Natural killer cell treated with Interleukin-12 subunit alpha and Interleukin-12 subunit beta and Interleukin-15 and Interleukin-18, amount 100 ng/mL, for 72 hours (primary cell): ENCODE results near the gene SPSB3. TPM values are rescaled to one million over a fixed set of nuclear protein-coding genes. Genes with fewer than 3 reads are reported as not detected.
A peak's percentile ranks its signal among the peaks of the same experiment; 100 is the strongest.

Experiments
- ATAC-seq, 2 donors: fragments of 150-1000 bp; cut with Tn5 transposase in 1 of 2; sonication (Bioruptor Pico), chemical (Tn5 transposase) in 1 of 2; 2 replicates each; pipeline ENCODE4 v1.10.0; 2021
- DNase-seq: peaks from one replicate; pipeline ENCODE4 v3.0.0; 2022; ENCODE audit warnings: low spot score
- H3K27ac Mint-ChIP-seq, 2 donors: 1 replicate in 1 of 2; 2 replicates in 1 of 2; pipeline ENCODE4 v1.8.0; 2022; ENCODE audit warnings: mixed read lengths in 2 of 2, mild to moderate bottlenecking in 1 of 2, moderate library complexity in 1 of 2
- H3K27me3 Mint-ChIP-seq, 2 donors: 1 replicate in 1 of 2; 2 replicates in 1 of 2; pipeline ENCODE4 v1.8.0; 2022; ENCODE audit warnings: mixed read lengths in 2 of 2
- H3K36me3 Mint-ChIP-seq: one replicate; pipeline ENCODE4 v1.8.0; 2022; ENCODE audit warnings: mixed read lengths
- H3K4me1 Mint-ChIP-seq, 2 donors: 1 replicate in 1 of 2; 2 replicates in 1 of 2; pipeline ENCODE4 v1.8.0; 2022; ENCODE audit warnings: low read depth in 2 of 2, mixed read lengths in 2 of 2, mild to moderate bottlenecking in 1 of 2
- H3K4me3 Mint-ChIP-seq: one replicate; pipeline ENCODE4 v1.8.0; 2022; ENCODE audit warnings: mixed read lengths
- H3K9me3 Mint-ChIP-seq: 2 replicates; pipeline ENCODE4 v1.8.0; 2022; ENCODE audit warnings: mixed read lengths
- total RNA-seq, 2 donors: library from RNA; stranded (reverse); gene quantifications; one replicate each; pipeline ENCODE4 v1.2.3, GENCODE V29; 2022

SPSB3 gene
- total RNA-seq, 2 donors from 2014 or later: 26.9 to 30.1 TPM

GRCh38 chr16:1762879-1763520 is 19.4 kb downstream of the SPSB3 start:
- no peak overlapping the region for H3K4me3 Mint-ChIP-seq

GRCh38 chr16:1762196-1762878 is 20.0 kb downstream of the SPSB3 start:
- H3K27ac Mint-ChIP-seq: no peak overlapping the region
- no peaks in the 10 kb centered on the region for H3K9me3 Mint-ChIP-seq
- no peak for ATAC-seq
- H3K4me1 Mint-ChIP-seq: peaks cover 0 to 8% of the 10 kb centered on the region in 2 donors
- no peak overlapping the region for H3K4me3 Mint-ChIP-seq
- no peaks in the 10 kb centered on the region for H3K36me3 Mint-ChIP-seq
- H3K27me3 Mint-ChIP-seq: no peaks in the 10 kb centered on the region
- no peak for DNase-seq

More at GRCh38 chr16:1762879-1763520, 19.4 kb downstream of the SPSB3 start:
- no peak for ATAC-seq
- Mint-ChIP-seq H3K27ac (no peak overlapping the region), H3K4me1 (peaks cover 0 to 5% of the 10 kb centered on the region in 2 donors), H3K9me3 (no peaks in the 10 kb centered on the region), H3K27me3 (no peaks in the 10 kb centered on the region), H3K36me3 (no peaks in the 10 kb centered on the region)
- no peak for DNase-seq

GRCh38 chr16:1761751-1762150 is 20.6 kb downstream of the SPSB3 start:
- DNase-seq (no peak), ATAC-seq (no peak)
- Mint-ChIP-seq H3K9me3 (no peaks in the 10 kb centered on the region), H3K36me3 (no peaks in the 10 kb centered on the region), H3K27ac (no peak overlapping the region), H3K4me1 (peaks cover 5 to 9% of the 10 kb centered on the region in 2 donors), H3K4me3 (no peak overlapping the region), H3K27me3 (no peaks in the 10 kb centered on the region)

- H3K4me1 Mint-ChIP-seq: peaks cover 8 to 11% of the 10 kb centered on the region in 2 donors
- no peaks in the 10 kb centered on the region for H3K9me3 Mint-ChIP-seq
- H3K27ac Mint-ChIP-seq: no peak overlapping the region
- ATAC-seq (no peak), DNase-seq (no peak)
- no peaks in the 10 kb centered on the region for H3K27me3 Mint-ChIP-seq
- H3K36me3 Mint-ChIP-seq: no peaks in the 10 kb centered on the region
- H3K4me3 Mint-ChIP-seq: no peak overlapping the region
Measured at GRCh38 chr16:1760911-1761310, 21.5 kb downstream of the SPSB3 start.

- H3K4me1 Mint-ChIP-seq: peaks cover 8 to 11% of the 10 kb centered on the region in 2 donors
- no peak overlapping the region for H3K27ac Mint-ChIP-seq
- H3K9me3 Mint-ChIP-seq: no peaks in the 10 kb centered on the region
- ATAC-seq (no peak), DNase-seq (no peak)
- H3K4me3 Mint-ChIP-seq: no peak overlapping the region
- H3K36me3 Mint-ChIP-seq: no peaks in the 10 kb centered on the region
- H3K27me3 Mint-ChIP-seq: no peaks in the 10 kb centered on the region
Measured at GRCh38 chr16:1759511-1759910, 22.9 kb downstream of the SPSB3 start.

- Mint-ChIP-seq H3K4me3 (no peak overlapping the region), H3K27ac (no peak overlapping the region), H3K27me3 (no peaks in the 10 kb centered on the region), H3K4me1 (peaks cover 8 to 11% of the 10 kb centered on the region in 2 donors), H3K9me3 (no peaks in the 10 kb centered on the region), H3K36me3 (no peaks in the 10 kb centered on the region)
- ATAC-seq: no peak
- DNase-seq: no peak
Measured at GRCh38 chr16:1758923-1759322, 23.4 kb downstream of the SPSB3 start.

GRCh38 chr16:1757714-1758461 is 24.5 kb downstream of the SPSB3 start:
- Mint-ChIP-seq H3K4me3 (no peak overlapping the region), H3K4me1 (peaks cover 8 to 11% of the 10 kb centered on the region in 2 donors), H3K27ac (no peak overlapping the region), H3K9me3 (no peaks in the 10 kb centered on the region), H3K36me3 (no peaks in the 10 kb centered on the region), H3K27me3 (no peaks in the 10 kb centered on the region)
- ATAC-seq (no peak), DNase-seq (no peak)

GRCh38 chr16:1754204-1754603 is 28.2 kb downstream of the SPSB3 start:
- Mint-ChIP-seq H3K27me3 (no peaks in the 10 kb centered on the region), H3K36me3 (no peaks in the 10 kb centered on the region), H3K4me1 (peaks cover 8% of the 10 kb centered on the region in 2 donors), H3K27ac (no peak overlapping the region), H3K9me3 (no peaks in the 10 kb centered on the region), H3K4me3 (no peak overlapping the region)
- ATAC-seq: no peak
- DNase-seq: no peak

- H3K4me1 Mint-ChIP-seq: peaks cover 7 to 8% of the 10 kb centered on the region in 2 donors
- no peaks in the 10 kb centered on the region for H3K9me3 Mint-ChIP-seq
- no peak overlapping the region for H3K27ac Mint-ChIP-seq
- H3K4me3 Mint-ChIP-seq: no peak overlapping the region
- no peaks in the 10 kb centered on the region for H3K27me3 Mint-ChIP-seq
- H3K36me3 Mint-ChIP-seq: no peaks in the 10 kb centered on the region
- ATAC-seq: no peak
- DNase-seq: no peak
Measured at GRCh38 chr16:1752853-1753252, 29.5 kb downstream of the SPSB3 start.

GRCh38 chr16:1751946-1752345 is 30.4 kb downstream of the SPSB3 start:
- H3K4me3 Mint-ChIP-seq: no peak overlapping the region
- ATAC-seq: no peak
- peaks cover 3 to 4% of the 10 kb centered on the region in 2 donors for H3K4me1 Mint-ChIP-seq
- no peaks in the 10 kb centered on the region for H3K27me3 Mint-ChIP-seq
- H3K27ac Mint-ChIP-seq: no peak overlapping the region
- no peaks in the 10 kb centered on the region for H3K9me3 Mint-ChIP-seq
- no peaks in the 10 kb centered on the region for H3K36me3 Mint-ChIP-seq
- DNase-seq: no peak

- H3K27me3 Mint-ChIP-seq: no peaks in the 10 kb centered on the region
- peak; percentile 18 to 43 for ATAC-seq
- no peak overlapping the region for H3K27ac Mint-ChIP-seq
- H3K4me3 Mint-ChIP-seq: no peak overlapping the region
- H3K36me3 Mint-ChIP-seq: no peaks in the 10 kb centered on the region
- no peaks in the 10 kb centered on the region for H3K4me1 Mint-ChIP-seq
- no peak for DNase-seq
- no peaks in the 10 kb centered on the region for H3K9me3 Mint-ChIP-seq
Measured at GRCh38 chr16:1749152-1750117, 32.9 kb downstream of the SPSB3 start.

GRCh38 chr16:1747934-1748333 is 34.4 kb downstream of the SPSB3 start:
- DNase-seq (no peak), ATAC-seq (no peak)
- Mint-ChIP-seq H3K27me3 (no peaks in the 10 kb centered on the region), H3K4me1 (no peaks in the 10 kb centered on the region), H3K36me3 (no peaks in the 10 kb centered on the region), H3K4me3 (no peak overlapping the region), H3K27ac (no peak overlapping the region), H3K9me3 (no peaks in the 10 kb centered on the region)

- no peaks in the 10 kb centered on the region for H3K36me3 Mint-ChIP-seq
- H3K9me3 Mint-ChIP-seq: no peaks in the 10 kb centered on the region
- H3K4me1 Mint-ChIP-seq: no peaks in the 10 kb centered on the region
- no peak for ATAC-seq
- no peak overlapping the region for H3K27ac Mint-ChIP-seq
- no peak for DNase-seq
- H3K4me3 Mint-ChIP-seq: no peak overlapping the region
- no peaks in the 10 kb centered on the region for H3K27me3 Mint-ChIP-seq
Measured at GRCh38 chr16:1746693-1747195, 35.6 kb downstream of the SPSB3 start.
